Mucosa of descending colon (tissue), 3 donors: ENCODE data around the gene TK1. TPM values are rescaled to one million over a fixed set of nuclear protein-coding genes. Genes with fewer than 3 reads are reported as not detected.

ENCODE experiments used
- ATAC-seq: fragments of 200-7000 bp; cut with Tn5 transposase; one replicate; pipeline ENCODE4 v1.9.1; 2020; ENCODE audit warnings: mild to moderate bottlenecking, moderate library complexity
- DNase-seq, 3 donors: peaks; one replicate each; pipeline ENCODE4 v3.0.0-alpha.2; 2020
- H3K36me3 ChIP-seq: fragments of 200-600 bp; one replicate; pipeline ENCODE4 v1.8.0; 2021; ENCODE audit warnings: low read depth, mild to moderate bottlenecking
- H3K4me1 ChIP-seq: fragments of 200-600 bp; one replicate; pipeline ENCODE4 v1.8.0; 2021; ENCODE audit warnings: low read depth, mild to moderate bottlenecking
- H3K4me3 ChIP-seq: fragments of 200-600 bp; one replicate; pipeline ENCODE4 v1.8.0; 2021; ENCODE audit warnings: mild to moderate bottlenecking
- H3K9me3 ChIP-seq: fragments of 200-600 bp; one replicate; pipeline ENCODE4 v1.8.0; 2021; ENCODE audit warnings: mild to moderate bottlenecking
- intact Hi-C, 2 donors: fragments of 100-400 bp; cut with DNase I in 1 of 2; cut with micrococcal nuclease in 1 of 2; formaldehyde crosslinking; loops; one replicate each; pipeline versions ENCODE4 v1.11.0 to v1.11.1; 2022; cut with DNase I, micrococcal nuclease
- total RNA-seq, 3 donors: library from RNA; stranded (reverse); fragmentation: NEBNext Ultra II Directional in 2 of 3; extraction: Animal tissue kit (Norgen Biotek cat#: 25700) in 2 of 3; gene quantifications; one replicate each; pipeline versions ENCODE4 v1.2.1 to v1.2.4, GENCODE V29; 2021 to 2023
- TF ChIP-seq, protein P1 (sequence below): fragments of 200-600 bp; IDR thresholded peaks from one replicate; pipeline ENCODE4 v1.8.0; 2022; ENCODE audit warnings: antibody characterized with exemption, mild to moderate bottlenecking
- donor health status: DM: no; HTN: no; CAD: no; lungs with moderate emphysema.
- donor health status: DM: no; HTN: no; CAD: no.
- donor health status: DM: no; HTN: yes; CAD: no.

The TK1 gene
- total RNA-seq, 3 donors from 2014 or later = 8.9 to 46.5 (median 10.2) TPM

DNA sequence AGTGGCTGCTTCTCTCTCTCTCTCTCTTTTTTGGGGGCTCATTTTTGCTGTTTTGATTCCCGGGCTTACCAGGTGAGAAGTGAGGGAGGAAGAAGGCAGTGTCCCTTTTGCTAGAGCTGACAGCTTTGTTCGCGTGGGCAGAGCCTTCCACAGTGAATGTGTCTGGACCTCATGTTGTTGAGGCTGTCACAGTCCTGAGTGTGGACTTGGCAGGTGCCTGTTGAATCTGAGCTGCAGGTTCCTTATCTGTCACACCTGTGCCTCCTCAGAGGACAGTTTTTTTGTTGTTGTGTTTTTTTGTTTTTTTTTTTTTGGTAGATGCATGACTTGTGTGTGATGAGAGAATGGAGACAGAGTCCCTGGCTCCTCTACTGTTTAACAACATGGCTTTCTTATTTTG lies 36.9 kb upstream of the TK1 start:
- H3K4me3 ChIP-seq = no peak overlapping the region
- no peaks in the 10 kb centered on the region for H3K36me3 ChIP-seq
- DNase-seq (no peak), ATAC-seq (no peak)
- no peaks in the 10 kb centered on the region for H3K9me3 ChIP-seq
- intact Hi-C loops = no loop called here
- TF ChIP-seq, protein P1, sequence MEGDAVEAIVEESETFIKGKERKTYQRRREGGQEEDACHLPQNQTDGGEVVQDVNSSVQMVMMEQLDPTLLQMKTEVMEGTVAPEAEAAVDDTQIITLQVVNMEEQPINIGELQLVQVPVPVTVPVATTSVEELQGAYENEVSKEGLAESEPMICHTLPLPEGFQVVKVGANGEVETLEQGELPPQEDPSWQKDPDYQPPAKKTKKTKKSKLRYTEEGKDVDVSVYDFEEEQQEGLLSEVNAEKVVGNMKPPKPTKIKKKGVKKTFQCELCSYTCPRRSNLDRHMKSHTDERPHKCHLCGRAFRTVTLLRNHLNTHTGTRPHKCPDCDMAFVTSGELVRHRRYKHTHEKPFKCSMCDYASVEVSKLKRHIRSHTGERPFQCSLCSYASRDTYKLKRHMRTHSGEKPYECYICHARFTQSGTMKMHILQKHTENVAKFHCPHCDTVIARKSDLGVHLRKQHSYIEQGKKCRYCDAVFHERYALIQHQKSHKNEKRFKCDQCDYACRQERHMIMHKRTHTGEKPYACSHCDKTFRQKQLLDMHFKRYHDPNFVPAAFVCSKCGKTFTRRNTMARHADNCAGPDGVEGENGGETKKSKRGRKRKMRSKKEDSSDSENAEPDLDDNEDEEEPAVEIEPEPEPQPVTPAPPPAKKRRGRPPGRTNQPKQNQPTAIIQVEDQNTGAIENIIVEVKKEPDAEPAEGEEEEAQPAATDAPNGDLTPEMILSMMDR = no peak
- H3K4me1 ChIP-seq = no peaks in the 10 kb centered on the region

DNA sequence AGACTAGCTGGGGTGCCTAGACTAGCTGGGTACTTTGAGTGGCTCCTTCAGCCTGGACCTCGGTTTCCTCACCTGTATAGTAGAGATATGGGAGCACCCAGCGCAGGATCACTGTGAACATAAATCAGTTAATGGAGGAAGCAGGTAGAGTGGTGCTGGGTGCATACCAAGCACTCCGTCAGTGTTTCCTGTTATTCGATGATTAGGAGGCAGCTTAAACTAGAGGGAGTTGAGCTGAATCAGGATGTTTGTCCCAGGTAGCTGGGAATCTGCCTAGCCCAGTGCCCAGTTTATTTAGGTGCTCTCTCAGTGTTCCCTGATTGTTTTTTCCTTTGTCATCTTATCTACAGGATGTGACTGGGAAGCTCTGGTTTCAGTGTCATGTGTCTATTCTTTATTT lies 36.2 kb upstream of the TK1 start:
- no peaks in the 10 kb centered on the region for H3K4me1 ChIP-seq
- TF ChIP-seq, protein P1 = no peak
- H3K4me3 ChIP-seq = no peak overlapping the region
- no peak for ATAC-seq
- no peaks in the 10 kb centered on the region for H3K9me3 ChIP-seq
- intact Hi-C loops = no loop called here
- no peaks in the 10 kb centered on the region for H3K36me3 ChIP-seq
- no peak for DNase-seq

- Histone ChIP-seq H3K4me3 (no peak overlapping the region), H3K36me3 (no peaks in the 10 kb centered on the region), H3K4me1 (peaks cover 4% of the 10 kb centered on the region), H3K9me3 (no peaks in the 10 kb centered on the region)
- TF ChIP-seq, protein P1 = no peak
- ATAC-seq = no peak
- intact Hi-C loops = no loop called here
- DNase-seq = no peak
These were observed 32.7 kb upstream of the TK1 start for GRCh38 chr17:78219396-78220150.

GRCh38 chr17:78214706-78215061 lies 27.8 kb upstream of the TK1 start:
- intact Hi-C loops = no loop called here

DNA sequence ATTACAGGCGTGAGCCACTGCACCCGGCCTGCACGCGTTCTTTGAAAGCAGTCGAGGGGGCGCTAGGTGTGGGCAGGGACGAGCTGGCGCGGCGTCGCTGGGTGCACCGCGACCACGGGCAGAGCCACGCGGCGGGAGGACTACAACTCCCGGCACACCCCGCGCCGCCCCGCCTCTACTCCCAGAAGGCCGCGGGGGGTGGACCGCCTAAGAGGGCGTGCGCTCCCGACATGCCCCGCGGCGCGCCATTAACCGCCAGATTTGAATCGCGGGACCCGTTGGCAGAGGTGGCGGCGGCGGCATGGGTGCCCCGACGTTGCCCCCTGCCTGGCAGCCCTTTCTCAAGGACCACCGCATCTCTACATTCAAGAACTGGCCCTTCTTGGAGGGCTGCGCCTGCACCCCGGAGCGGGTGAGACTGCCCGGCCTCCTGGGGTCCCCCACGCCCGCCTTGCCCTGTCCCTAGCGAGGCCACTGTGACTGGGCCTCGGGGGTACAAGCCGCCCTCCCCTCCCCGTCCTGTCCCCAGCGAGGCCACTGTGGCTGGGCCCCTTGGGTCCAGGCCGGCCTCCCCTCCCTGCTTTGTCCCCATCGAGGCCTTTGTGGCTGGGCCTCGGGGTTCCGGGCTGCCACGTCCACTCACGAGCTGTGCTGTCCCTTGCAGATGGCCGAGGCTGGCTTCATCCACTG lies 27.3 kb upstream of the TK1 start, which contains the start of gene BIRC5:
Gene BIRC5 (plus strand): TSS at position 238 of the 690 bp plus-strand sequence. CDS start 64 bp downstream, at position 302.
- H3K36me3 ChIP-seq = no peaks in the 10 kb centered on the region
- peak; percentile 92 to 95 (median 93) for DNase-seq
- intact Hi-C loops = no loop called here

More at GRCh38 chr17:78214706-78215061, 27.8 kb upstream of the TK1 start:
- H3K4me1 ChIP-seq = peaks cover 9% of the 10 kb centered on the region
- H3K4me3 ChIP-seq = no peak overlapping the region
- ATAC-seq (no peak), DNase-seq (no peak)
- H3K36me3 ChIP-seq = no peaks in the 10 kb centered on the region
- TF ChIP-seq, protein P1 = no peak
- no peaks in the 10 kb centered on the region for H3K9me3 ChIP-seq

More for the DNA sequence above, 27.3 kb upstream of the TK1 start, which contains the start of gene BIRC5:
- H3K4me3 ChIP-seq = peak within 1 kb of the TSS; percentile 7
- TF ChIP-seq, protein P1 = no peak
- peak; percentile 100 for ATAC-seq
- no peaks in the 10 kb centered on the region for H3K9me3 ChIP-seq
- peaks cover 9% of the 10 kb centered on the region for H3K4me1 ChIP-seq
